Upper lobe of left lung (tissue), 6 donors: ENCODE data around the gene TBCD. TPM values are rescaled to one million over a fixed set of nuclear protein-coding genes. Genes with fewer than 3 reads are reported as not detected.

ENCODE experiments used
- ATAC-seq, 2 donors: fragments of 200-7000 bp; cut with Tn5 transposase; one replicate each; pipeline ENCODE4 v1.9.1; 2022; ENCODE audit warnings: mild to moderate bottlenecking in 2 of 2, moderate library complexity in 2 of 2; ENCODE audit not compliant: low FRiP score in 2 of 2
- DNase-seq, 2 donors: peaks; one replicate each; pipeline ENCODE4 v3.0.0-alpha.2; 2019 to 2020
- H3K27ac ChIP-seq, 4 donors: fragments of 200-600 bp; sonication (generic); one replicate each; pipeline ENCODE4 v1.5.1; 2016 to 2019
- H3K27me3 ChIP-seq, 4 donors: fragments of 200-600 bp; sonication (generic); one replicate each; pipeline ENCODE4 v1.5.1; 2017 to 2019
- H3K36me3 ChIP-seq, 4 donors: fragments of 200-600 bp; sonication (generic); one replicate each; pipeline ENCODE4 v1.5.1; 2016 to 2019
- H3K4me1 ChIP-seq, 4 donors: fragments of 200-600 bp; sonication (generic); one replicate each; pipeline ENCODE4 v1.5.1; 2018 to 2019
- H3K4me3 ChIP-seq, 4 donors: fragments of 200-600 bp; sonication (generic); one replicate each; pipeline ENCODE4 v1.5.1; 2017 to 2019; ENCODE audit warnings: mild to moderate bottlenecking in 2 of 4, moderate library complexity in 1 of 4
- H3K9me3 ChIP-seq, 4 donors: fragments of 200-600 bp; sonication (generic); one replicate each; pipeline ENCODE4 v1.5.1; 2018 to 2019
- EP300 ChIP-seq, 4 donors: sonication (generic); formaldehyde crosslinking; IDR thresholded peaks; one replicate each; pipeline ENCODE4 v1.5.1; 2017; ENCODE audit warnings: antibody characterized with exemption in 4 of 4, control low read depth in 2 of 4
- POLR2A ChIP-seq, 4 donors: fragments of 450-650 bp; IDR thresholded peaks; one replicate each; pipeline ENCODE4 v1.5.1; 2016 to 2017; ENCODE audit warnings: antibody characterized with exemption in 4 of 4, mild to moderate bottlenecking in 2 of 4
- POLR2AphosphoS5 ChIP-seq, 2 donors: sonication (generic); formaldehyde crosslinking; IDR thresholded peaks; one replicate each; pipeline ENCODE4 v1.5.1; 2017; ENCODE audit warnings: antibody characterized with exemption in 2 of 2
- WGBS, 2 donors: methylation state at CpG; one replicate each; pipeline ENCODE4 v1.1.5; 2017 to 2018; 5-methylcytosine and 5-hydroxymethylcytosine counted together
- total RNA-seq, 6 donors: library from RNA; depleted of rRNA in 4 of 6; stranded (reverse); fragments of >200 nt in 4 of 6; gene quantifications; one replicate each; pipeline versions ENCODE4 v1.1.0 to v1.2.1, GENCODE V29; 2016 to 2021
- TF ChIP-seq, protein P1 (sequence below), 6 experiments: fragments of 450-650 bp in 4 of 6; fragments of 200-600 bp in 2 of 6; sonication (generic) in 2 of 6; IDR thresholded peaks; one replicate each; pipeline ENCODE4 v1.5.1; 2016 to 2019; ENCODE audit warnings: antibody characterized with exemption in 6 of 6
- donor health status: DM: no; HTN: no; CAD: no; lungs with moderate emphysema.
- donor health status: DM: no; HTN: yes; CAD: no; lungs with severe emphysema.

Gene TBCD
- total RNA-seq, 6 donors from 2014 or later: 71.3 to 262 (median 104) TPM

- peaks cover 0 to 31% (median 11%) of the 10 kb centered on the region in 4 donors for H3K36me3 ChIP-seq
- H3K4me1 ChIP-seq: peaks cover 0 to 10% (median 5%) of the 10 kb centered on the region in 4 donors
- no peaks in the 10 kb centered on the region for H3K9me3 ChIP-seq
- peak overlapping the region in 3 of 4 donors; percentile 1 to 21 (median 17) for H3K27ac ChIP-seq
- 75 to 78% methylated on average over 6 to 11 of the region's 11 CpGs for WGBS, 2 donors
- ATAC-seq: peak in 1 of 2 donors; percentile 63
- no peak overlapping the region for H3K4me3 ChIP-seq
- H3K27me3 ChIP-seq: no peaks in the 10 kb centered on the region
- DNase-seq: peak in 1 of 2 donors; percentile 49
- TF ChIP-seq POLR2A (IDR thresholded peaks at IDR 0.05): no peak
- TF ChIP-seq POLR2AphosphoS5 (IDR thresholded peaks at IDR 0.05): peak in 1 of 2 donors; percentile 10
Measured at GRCh38 chr17:82866590-82867191, 114.8 kb downstream of the TBCD start.

- Histone ChIP-seq H3K27ac (no peak overlapping the region), H3K36me3 (peaks cover 0 to 38% (median 15%) of the 10 kb centered on the region in 4 donors), H3K9me3 (no peaks in the 10 kb centered on the region), H3K4me3 (no peak overlapping the region), H3K4me1 (peaks cover 0 to 10% (median 5%) of the 10 kb centered on the region in 4 donors), H3K27me3 (no peaks in the 10 kb centered on the region)
- ATAC-seq (no peak), DNase-seq (peak in 1 of 2 donors; percentile 69)
- TF ChIP-seq, protein P1, sequence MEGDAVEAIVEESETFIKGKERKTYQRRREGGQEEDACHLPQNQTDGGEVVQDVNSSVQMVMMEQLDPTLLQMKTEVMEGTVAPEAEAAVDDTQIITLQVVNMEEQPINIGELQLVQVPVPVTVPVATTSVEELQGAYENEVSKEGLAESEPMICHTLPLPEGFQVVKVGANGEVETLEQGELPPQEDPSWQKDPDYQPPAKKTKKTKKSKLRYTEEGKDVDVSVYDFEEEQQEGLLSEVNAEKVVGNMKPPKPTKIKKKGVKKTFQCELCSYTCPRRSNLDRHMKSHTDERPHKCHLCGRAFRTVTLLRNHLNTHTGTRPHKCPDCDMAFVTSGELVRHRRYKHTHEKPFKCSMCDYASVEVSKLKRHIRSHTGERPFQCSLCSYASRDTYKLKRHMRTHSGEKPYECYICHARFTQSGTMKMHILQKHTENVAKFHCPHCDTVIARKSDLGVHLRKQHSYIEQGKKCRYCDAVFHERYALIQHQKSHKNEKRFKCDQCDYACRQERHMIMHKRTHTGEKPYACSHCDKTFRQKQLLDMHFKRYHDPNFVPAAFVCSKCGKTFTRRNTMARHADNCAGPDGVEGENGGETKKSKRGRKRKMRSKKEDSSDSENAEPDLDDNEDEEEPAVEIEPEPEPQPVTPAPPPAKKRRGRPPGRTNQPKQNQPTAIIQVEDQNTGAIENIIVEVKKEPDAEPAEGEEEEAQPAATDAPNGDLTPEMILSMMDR (IDR thresholded peaks at IDR 0.05): no peak
- TF ChIP-seq POLR2A (IDR thresholded peaks at IDR 0.05) (no peak), POLR2AphosphoS5 (IDR thresholded peaks at IDR 0.05) (no peak), EP300 (IDR thresholded peaks at IDR 0.05) (no peak)
- 94 to 95% methylated on average over 18 of the region's 18 CpGs for WGBS, 2 donors
Measured at GRCh38 chr17:82867763-82868325, 116.0 kb downstream of the TBCD start.

DNA sequence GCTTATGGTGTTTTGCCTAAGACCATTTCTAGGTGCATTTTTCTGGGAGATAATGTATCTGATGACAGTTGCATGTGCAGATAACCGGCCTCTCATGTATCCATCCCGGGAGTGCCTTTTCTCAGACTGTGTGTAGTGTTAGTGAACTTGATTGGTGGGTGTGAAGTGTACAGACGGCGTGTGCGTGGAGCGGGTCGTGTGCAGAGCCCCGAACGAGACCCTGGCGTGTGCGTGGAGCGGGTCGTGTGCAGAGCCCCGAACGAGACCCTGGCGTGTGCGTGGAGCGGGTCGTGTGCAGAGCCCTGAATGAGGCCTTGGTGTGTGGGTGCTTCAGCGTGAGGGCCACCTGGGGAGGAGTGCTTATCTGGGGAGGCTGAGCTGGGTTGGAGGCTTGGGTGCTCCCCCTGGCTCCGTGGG lies 116.9 kb downstream of the TBCD start:
- H3K27me3 ChIP-seq: no peaks in the 10 kb centered on the region
- H3K4me3 ChIP-seq: no peak overlapping the region
- no peak overlapping the region for H3K27ac ChIP-seq
- ATAC-seq (no peak), DNase-seq (peak in 1 of 2 donors; percentile 43)
- H3K4me1 ChIP-seq: peaks cover 0 to 5% (median 4%) of the 10 kb centered on the region in 4 donors
- no peak for TF ChIP-seq POLR2A (IDR thresholded peaks at IDR 0.05)
- no peak for TF ChIP-seq POLR2AphosphoS5 (IDR thresholded peaks at IDR 0.05)
- TF ChIP-seq, protein P1 (IDR thresholded peaks at IDR 0.05): no peak
- TF ChIP-seq EP300 (IDR thresholded peaks at IDR 0.05): no peak
- peaks cover 0 to 36% (median 15%) of the 10 kb centered on the region in 4 donors for H3K36me3 ChIP-seq
- H3K9me3 ChIP-seq: no peaks in the 10 kb centered on the region
- 87 to 89% methylated on average over 21 of the region's 21 CpGs for WGBS, 2 donors

- ATAC-seq: no peak
- H3K4me1 ChIP-seq: peaks cover 0 to 10% (median 5%) of the 10 kb centered on the region in 4 donors
- H3K9me3 ChIP-seq: no peaks in the 10 kb centered on the region
- H3K36me3 ChIP-seq: peaks cover 0 to 29% (median 15%) of the 10 kb centered on the region in 4 donors
- 95% methylated on average over 10 to 11 of the region's 11 CpGs for WGBS, 2 donors
- TF ChIP-seq, protein P1 (IDR thresholded peaks at IDR 0.05): no peak
- TF ChIP-seq POLR2A (IDR thresholded peaks at IDR 0.05) (no peak), EP300 (IDR thresholded peaks at IDR 0.05) (no peak), POLR2AphosphoS5 (IDR thresholded peaks at IDR 0.05) (no peak)
- no peaks in the 10 kb centered on the region for H3K27me3 ChIP-seq
- no peak overlapping the region for H3K27ac ChIP-seq
- no peak for DNase-seq
- no peak overlapping the region for H3K4me3 ChIP-seq
Measured at GRCh38 chr17:82869536-82869935, 117.7 kb downstream of the TBCD start.

DNA sequence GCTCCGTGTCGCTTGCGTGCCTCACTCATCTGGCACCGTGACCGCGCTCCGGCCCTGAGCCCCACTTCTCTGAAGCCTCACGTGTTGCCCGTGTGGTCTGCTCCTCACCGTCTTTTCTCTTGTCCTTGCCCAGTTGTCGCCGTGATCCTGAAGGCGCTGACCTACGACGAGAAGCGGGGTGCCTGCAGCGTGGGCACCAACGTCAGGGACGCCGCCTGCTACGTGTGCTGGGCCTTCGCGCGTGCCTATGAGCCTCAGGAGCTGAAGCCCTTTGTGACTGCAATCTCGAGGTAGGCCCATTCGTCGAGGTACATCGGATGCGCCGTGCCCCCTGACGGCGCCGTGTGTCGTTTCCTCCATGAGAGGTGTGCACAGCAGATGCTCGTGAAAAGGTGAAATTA lies 118.2 kb downstream of the TBCD start:
- H3K36me3 ChIP-seq: peaks cover 0 to 29% (median 15%) of the 10 kb centered on the region in 4 donors
- H3K4me1 ChIP-seq: peaks cover 0 to 13% (median 10%) of the 10 kb centered on the region in 4 donors
- TF ChIP-seq, protein P1 (IDR thresholded peaks at IDR 0.05): no peak
- no peak for TF ChIP-seq EP300 (IDR thresholded peaks at IDR 0.05)
- TF ChIP-seq POLR2AphosphoS5 (IDR thresholded peaks at IDR 0.05): no peak
- no peak for TF ChIP-seq POLR2A (IDR thresholded peaks at IDR 0.05)
- DNase-seq: peak in 1 of 2 donors; percentile 75
- H3K27me3 ChIP-seq: no peaks in the 10 kb centered on the region
- H3K4me3 ChIP-seq: no peak overlapping the region
- no peak for ATAC-seq
- WGBS, 2 donors: 95 to 98% methylated on average over 29 to 35 of the region's 35 CpGs
- H3K27ac ChIP-seq: no peak overlapping the region
- no peaks in the 10 kb centered on the region for H3K9me3 ChIP-seq
